Stimulated activated CD8-positive, alpha-beta memory T cell treated with anti-CD3 and anti-CD28 coated beads, Interleukin-2, amount 100 ng/mL, for 48 hours (primary cell): Measurements from ENCODE around the gene CDPF1.
"Not testable (repeated sequence)": the region's sequence is repeated elsewhere in the genome, so short reads cannot be mapped to it uniquely, and the experiment has no call there.

Source experiments
- DNase-seq, 2 donors: peaks; one replicate each; pipeline ENCODE4 v3.0.0-alpha.2; 2020; ENCODE audit warnings: low read depth in 2 of 2

Gene CDPF1

GRCh38 chr22:46281866-46282678, 32.0 kb upstream of the CDPF1 start:
- DNase-seq: no peak

DNA sequence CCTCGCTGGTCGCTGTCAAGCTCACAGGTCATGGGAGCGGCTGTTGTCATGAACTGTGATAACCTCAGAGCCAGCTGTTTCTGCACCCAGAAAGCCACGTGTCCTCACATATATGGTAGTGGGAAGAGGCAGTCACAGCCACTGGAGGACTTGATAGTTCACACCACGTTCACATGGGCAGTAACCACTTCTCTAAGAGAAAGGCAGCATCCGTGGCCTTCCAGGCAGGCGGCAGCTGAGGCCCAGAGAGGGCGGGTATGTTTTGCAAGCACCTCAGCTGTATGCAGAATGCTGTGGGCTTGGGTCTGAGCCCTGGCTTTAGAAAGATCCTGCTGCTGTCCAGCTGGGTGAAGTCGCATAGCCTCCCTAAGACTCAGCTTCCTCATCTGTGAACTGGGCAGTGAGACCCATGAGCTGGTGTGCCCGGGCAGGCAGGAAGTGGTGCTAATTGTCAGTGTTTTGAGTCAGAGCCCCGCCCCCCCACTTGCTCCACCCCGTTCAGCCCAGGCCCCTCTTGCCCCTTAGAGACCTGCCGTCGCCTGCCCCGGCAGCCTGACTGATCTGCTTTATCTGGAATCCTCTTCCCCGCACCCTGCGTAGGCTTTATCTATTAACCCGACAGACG, 31.0 kb upstream of the CDPF1 start:
- no peak for DNase-seq

DNA sequence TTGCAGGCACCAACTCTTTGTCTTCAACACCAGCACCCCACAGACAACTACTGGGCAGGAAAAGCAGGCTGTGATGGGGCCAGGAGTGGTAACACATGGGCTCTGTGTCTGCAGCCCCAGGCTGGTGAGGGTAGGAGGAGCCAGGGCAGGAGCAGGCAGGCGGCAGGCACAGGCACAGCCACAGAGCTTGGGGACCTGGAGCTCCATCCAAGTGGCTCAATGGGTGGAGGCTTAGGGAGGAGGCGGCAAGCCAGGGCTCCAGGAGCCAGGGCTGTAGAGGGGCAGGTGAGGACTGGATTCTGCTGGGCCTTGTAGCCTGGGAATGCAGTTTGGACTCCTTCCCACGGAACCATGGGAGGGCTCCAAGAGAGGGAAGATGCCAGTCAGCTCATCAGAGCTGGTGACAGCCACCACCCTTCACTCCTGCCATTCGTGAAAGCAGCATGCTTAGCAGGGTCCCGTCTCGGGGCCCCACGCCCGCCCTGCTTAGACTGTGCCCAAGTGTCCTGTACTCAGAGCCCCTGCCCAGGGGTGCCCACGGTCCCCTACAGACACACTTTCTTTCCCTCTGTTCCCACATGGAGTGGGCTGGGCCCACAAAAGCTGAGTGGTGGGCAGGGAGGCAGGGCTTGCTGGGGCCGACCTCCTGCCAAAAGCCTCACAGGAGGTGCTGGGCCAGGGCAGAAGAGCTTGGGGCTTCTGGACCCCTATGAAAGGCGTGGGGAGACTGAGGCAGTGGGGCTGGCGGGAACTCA, 30.1 kb upstream of the CDPF1 start:
- DNase-seq: no peak

GRCh38 chr22:46278656-46279645, 28.9 kb upstream of the CDPF1 start:
- no peak for DNase-seq

DNA sequence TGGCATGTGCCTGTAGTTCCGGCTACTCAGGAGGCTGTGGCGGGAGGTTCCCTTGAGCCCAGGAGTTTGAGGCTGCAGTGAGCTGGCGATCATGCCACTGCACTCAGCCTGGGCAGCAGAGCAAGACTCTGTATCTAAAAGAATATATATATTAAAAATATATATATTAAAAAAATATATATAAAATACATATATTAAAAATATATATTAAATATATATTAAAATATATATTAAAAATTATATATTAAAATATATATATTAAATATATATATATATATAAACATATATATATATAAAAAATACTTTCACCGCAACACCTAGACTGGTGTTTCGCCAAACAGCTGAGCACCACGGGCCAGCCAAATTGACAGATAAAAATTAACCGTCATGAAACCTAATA, 26.5 kb upstream of the CDPF1 start:
- no peak for DNase-seq

DNA sequence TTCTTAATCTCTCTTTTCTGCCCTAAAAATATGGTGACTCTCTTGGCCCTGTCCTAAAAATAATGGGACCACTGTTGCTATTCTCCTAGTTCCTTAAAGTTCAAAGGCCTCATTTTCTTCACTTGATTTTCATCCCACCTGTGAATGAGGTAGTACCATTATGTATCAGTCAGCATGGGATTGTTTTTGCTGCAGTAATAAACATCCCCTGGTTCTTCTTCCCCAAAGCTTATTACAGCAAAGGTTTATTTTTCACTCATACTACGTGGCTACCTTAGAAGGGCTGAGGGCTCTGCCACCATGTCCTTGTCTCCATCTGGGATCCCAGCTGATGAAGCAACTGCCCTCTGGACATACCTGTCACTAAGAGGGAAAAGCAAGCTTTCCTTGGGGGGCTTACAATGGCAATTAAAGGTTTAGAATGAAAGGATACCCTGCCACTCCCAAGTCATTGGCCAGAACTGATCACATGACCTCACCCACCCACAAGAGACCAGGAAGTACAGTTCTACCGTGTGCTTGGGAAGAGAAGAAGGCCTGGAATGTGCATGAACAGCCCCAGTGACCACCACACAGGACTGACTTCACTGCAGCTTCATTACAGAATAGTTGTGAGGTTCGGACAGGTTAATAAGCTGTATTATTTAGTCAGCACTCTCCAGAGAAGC, 25.5 kb upstream of the CDPF1 start:
- DNase-seq: no peak

DNA sequence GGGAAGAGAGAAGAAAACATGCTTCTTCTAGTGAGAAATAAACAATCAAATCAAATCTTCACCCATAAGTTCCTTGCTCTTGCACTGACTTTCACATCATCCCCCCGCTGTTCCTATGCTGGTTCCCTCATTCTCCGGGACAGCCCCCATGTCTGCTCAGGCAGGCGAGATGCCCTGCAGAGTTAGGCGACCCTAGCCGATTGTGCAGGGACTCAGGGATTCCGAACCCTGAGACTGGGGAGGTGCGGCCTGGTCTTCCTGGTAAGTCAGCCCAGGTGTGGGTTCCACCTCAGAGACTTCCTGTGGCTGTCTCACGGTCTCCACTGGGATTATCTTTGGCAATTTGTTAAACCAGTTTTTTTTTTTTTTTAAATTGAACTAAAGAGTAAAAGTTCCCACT, 24.3 kb upstream of the CDPF1 start:
- no peak for DNase-seq

DNA sequence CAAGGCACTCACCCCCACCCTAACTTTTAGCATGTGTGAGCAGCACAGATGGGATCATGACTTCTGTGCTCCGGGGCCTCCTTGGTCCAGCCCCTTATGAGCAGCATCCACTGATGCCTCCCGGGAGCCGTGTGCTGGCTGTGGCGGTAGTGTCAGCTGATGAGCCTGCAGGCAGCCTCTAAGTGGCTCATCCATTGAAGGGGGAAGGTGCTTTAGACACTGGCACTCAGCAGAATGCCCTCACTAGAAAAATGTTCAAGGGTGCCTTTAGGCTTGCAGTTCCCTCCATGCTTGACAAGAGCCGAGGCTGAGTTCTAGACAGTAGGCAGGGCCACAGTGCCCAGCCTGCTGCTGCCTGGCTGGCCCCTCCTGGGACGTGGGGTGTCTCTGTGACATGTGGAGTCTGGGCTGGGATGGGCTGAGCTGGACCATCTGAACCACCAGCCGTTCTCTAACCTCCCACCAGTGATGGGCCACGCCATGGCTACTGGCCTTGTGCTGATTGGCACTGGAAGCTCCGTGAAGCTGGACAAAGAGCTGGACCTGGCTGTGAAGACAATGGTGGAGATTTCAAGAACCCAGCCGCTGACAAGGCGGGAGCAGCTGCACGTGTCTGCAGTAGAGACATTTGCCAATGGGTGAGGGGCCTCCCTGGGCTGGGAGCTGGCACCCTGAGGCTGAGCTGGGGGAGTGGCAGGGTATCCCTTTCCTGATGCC, 23.5 kb upstream of the CDPF1 start:
- no peak for DNase-seq

- no peak for DNase-seq
Observed at GRCh38 chr22:46272762-46273431, 22.8 kb upstream of the CDPF1 start.

GRCh38 chr22:46272196-46272595, 22.1 kb upstream of the CDPF1 start:
- DNase-seq: no peak

DNA sequence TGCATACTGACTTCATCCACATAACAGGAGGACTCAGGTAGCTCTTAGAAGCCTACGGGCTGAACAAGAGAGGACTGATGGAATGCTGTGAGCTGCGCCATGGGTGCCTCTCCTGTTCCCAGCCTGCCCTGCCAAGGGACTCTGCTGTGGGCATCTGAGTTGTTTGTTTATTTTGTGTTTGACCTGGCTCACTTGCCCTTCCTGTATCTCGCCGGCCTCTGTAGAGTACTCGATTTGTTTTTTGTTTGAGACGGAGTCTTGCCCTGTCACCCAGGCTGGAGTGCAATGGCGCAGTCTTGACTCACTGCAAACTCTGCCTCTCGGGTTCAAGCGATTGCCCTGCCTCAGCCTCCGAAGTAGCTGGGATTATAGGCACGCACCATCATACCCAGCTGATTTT, 19.5 kb upstream of the CDPF1 start:
- DNase-seq: no peak

GRCh38 chr22:46267431-46268279, 17.6 kb upstream of the CDPF1 start, which contains the start of gene TTC38:
Gene TTC38, plus strand, starts transcription at chr22:46268008. Its CDS starts 32 bp downstream, at chr22:46268040.
- peak; percentile 40 to 41 for DNase-seq

- not testable (repeated sequence) for DNase-seq
Observed at GRCh38 chr22:46265627-46266026, 15.5 kb upstream of the CDPF1 start.

- DNase-seq: not testable (repeated sequence)
Observed at GRCh38 chr22:46264520-46264919, 14.4 kb upstream of the CDPF1 start.

DNA sequence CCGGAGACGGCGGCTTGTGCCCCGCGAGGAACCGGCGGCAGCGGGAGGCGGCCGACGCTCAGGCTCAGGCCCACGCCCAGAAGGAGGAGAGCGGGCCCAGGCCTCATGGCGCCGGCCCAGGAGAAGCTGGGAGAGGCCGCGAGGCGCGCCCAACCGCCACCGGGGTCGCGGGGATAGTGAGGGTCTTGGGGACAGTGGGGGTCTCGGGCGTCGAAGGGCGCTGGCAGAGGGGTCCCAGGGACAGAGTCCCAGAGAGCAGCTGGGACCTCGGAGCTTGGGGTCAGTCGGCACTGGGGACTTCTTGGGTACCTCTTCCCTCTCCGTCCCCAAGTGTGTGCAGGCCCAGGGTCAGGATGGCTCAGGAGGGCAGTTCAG, 13.1 kb upstream of the CDPF1 start, which contains the start of gene PKDREJ:
PKDREJ (minus strand) TSS at position 128 of the 375 bp plus-strand sequence; CDS start at position 107, 21 bp downstream.
- DNase-seq: no peak

DNA sequence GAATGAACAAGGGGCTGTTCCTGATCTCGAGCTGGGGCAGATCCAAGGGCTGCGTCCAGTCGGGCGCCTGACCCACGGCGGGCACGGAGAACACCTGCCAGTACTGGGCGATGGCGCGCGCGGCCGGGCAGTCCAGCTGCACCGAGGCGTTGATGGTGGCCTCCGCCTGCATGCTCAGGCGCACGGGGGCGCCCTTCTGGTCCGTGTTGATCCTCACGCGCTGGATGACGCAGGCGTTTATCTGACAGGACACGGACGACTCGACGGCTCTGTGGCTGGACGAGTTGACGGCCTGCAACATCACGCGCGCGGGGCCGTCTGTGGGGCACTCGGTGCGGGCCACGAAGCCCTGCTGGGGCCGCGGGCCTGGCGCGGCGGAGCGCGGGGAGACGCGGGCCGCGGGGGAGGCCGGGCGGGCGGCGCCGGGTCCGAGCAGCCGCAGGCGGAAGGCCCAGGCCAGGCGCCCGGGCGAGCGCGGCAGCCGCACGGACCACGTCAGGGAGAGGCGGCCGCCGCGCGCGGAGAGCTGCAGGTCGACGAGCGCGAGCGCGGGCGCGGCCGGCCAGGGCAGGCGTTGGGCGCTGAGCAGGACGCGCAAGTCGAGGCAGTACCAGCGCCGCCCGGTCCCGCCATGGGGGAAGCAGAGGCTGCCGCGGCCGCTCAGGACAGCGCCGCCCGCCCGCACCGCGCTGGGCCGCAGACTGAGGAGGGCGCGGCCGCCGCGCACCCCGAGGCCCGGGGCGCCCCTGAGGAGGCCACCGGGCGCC, 12.5 kb upstream of the CDPF1 start:
- no peak for DNase-seq

DNA sequence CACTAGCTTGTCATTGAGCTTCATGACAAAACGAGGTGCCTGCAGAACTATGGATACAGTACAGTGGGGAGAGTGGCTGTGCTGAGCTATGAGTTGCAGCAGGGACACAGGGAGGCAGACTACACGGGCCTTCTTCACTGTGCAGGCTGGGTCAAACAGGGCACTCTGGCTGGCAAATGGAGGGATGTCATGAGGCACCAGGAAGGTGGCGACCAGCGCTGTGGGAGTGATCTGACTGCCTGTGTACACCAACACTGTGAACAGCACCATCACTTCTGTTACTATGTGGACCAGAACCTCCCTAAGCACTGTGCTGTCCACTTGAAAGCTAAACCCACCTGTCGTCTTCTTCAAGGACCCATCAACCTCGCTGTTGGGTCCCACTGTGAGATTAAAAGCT, 9.9 kb upstream of the CDPF1 start:
- DNase-seq: no peak

GRCh38 chr22:46259374-46259773, 9.3 kb upstream of the CDPF1 start:
- no peak for DNase-seq
